ENCODE results near the gene SKP2. TPM values are rescaled to one million over a fixed set of nuclear protein-coding genes. Genes with fewer than 3 reads are reported as not detected.
"Not testable (repeated sequence)": the region's sequence is repeated elsewhere in the genome, so short reads cannot be mapped to it uniquely, and the experiment has no call there.

The SKP2 gene
- total RNA-seq, 1 donor: 31.5 TPM

GRCh38 chr5:36198281-36198680, 46.4 kb downstream of the SKP2 start:
- DNase-seq (ENCODE audit: low read depth): peak; percentile 58
- TF ChIP-seq CTCF (IDR thresholded peaks at IDR 0.05; ENCODE audit: insufficient read depth, low read length): no peak

GRCh38 chr5:36198783-36199182, 46.9 kb downstream of the SKP2 start:
- DNase-seq (ENCODE audit: low read depth); H3K4me3 ChIP-seq (ENCODE audit: low read depth, low read length): not testable (repeated sequence)

More at GRCh38 chr5:36198281-36198680, 46.4 kb downstream of the SKP2 start:
- no peak overlapping the region for H3K4me3 ChIP-seq (ENCODE audit: low read depth, low read length)

GRCh38 chr5:36199620-36200019, 47.7 kb downstream of the SKP2 start:
- TF ChIP-seq CTCF (IDR thresholded peaks at IDR 0.05; ENCODE audit: insufficient read depth, low read length): no peak
- peak; percentile 80 for DNase-seq (ENCODE audit: low read depth)
- H3K4me3 ChIP-seq (ENCODE audit: low read depth, low read length): no peak overlapping the region

- DNase-seq (ENCODE audit: low read depth): peak; percentile 62
- TF ChIP-seq CTCF (IDR thresholded peaks at IDR 0.05; ENCODE audit: insufficient read depth, low read length): no peak
Observed at GRCh38 chr5:36200513-36200912, 48.6 kb downstream of the SKP2 start.

GRCh38 chr5:36202521-36202961, 50.6 kb downstream of the SKP2 start:
- DNase-seq (ENCODE audit: low read depth): peak; percentile 56
- no peak overlapping the region for H3K4me3 ChIP-seq (ENCODE audit: low read depth, low read length)
- no peak for TF ChIP-seq CTCF (IDR thresholded peaks at IDR 0.05; ENCODE audit: insufficient read depth, low read length)

More at GRCh38 chr5:36200513-36200912, 48.6 kb downstream of the SKP2 start:
- no peak overlapping the region for H3K4me3 ChIP-seq (ENCODE audit: low read depth, low read length)

- H3K4me3 ChIP-seq (ENCODE audit: low read depth, low read length): no peak overlapping the region
- no peak for TF ChIP-seq CTCF (IDR thresholded peaks at IDR 0.05; ENCODE audit: insufficient read depth, low read length)
- DNase-seq (ENCODE audit: low read depth): no peak
Observed at GRCh38 chr5:36205329-36205728, 53.4 kb downstream of the SKP2 start.

- TF ChIP-seq CTCF (IDR thresholded peaks at IDR 0.05; ENCODE audit: insufficient read depth, low read length): no peak
- no peak overlapping the region for H3K4me3 ChIP-seq (ENCODE audit: low read depth, low read length)
- peak; percentile 50 for DNase-seq (ENCODE audit: low read depth)
Observed at GRCh38 chr5:36206913-36207312, 55.0 kb downstream of the SKP2 start.
